HCT116 (cell line): ENCODE data around the gene CORO2A. TPM values are rescaled to one million over a fixed set of nuclear protein-coding genes. Genes with fewer than 3 reads are reported as not detected.

Experiments used
- ATAC-seq: fragments of 200-7000 bp; cut with Tn5 transposase; 2 replicates; pipeline ENCODE4 v1.9.1; 2020; ENCODE audit warnings: mild to moderate bottlenecking, moderate library complexity
- BruUV-seq: library from RNA; stranded (reverse); fragments of 400-500 nt; replicated peaks from 2 replicates; lab custom pipeline; 2021; lab: Mats Ljungman, UMichigan
- CTCF ChIA-PET: fragments of 300-600 bp; sonication (Branson Sonifier 250); formaldehyde crosslinking; loops from one replicate; lab custom pipeline; 2021; ENCODE audit warnings: antibody characterized with exemption; lab: Charles Lee
- POLR2A ChIA-PET: fragments of 300-600, 350-600 bp; sonication (Branson Sonifier 250); formaldehyde crosslinking; loops from one replicate; lab custom pipeline; 2021; ENCODE audit warnings: antibody characterized with exemption; lab: Charles Lee
- RAD21 ChIA-PET, 2 experiments: fragments of 300-600 bp; sonication (Branson Sonifier 250); formaldehyde crosslinking; loops; one replicate each; lab custom pipeline; 2023; ENCODE audit warnings: low total read pairs in 2 of 2; ENCODE audit not compliant: uncharacterized antibody in 2 of 2, unreplicated experiment in 2 of 2, low non-redundant PET in 1 of 2; lab: Charles Lee
- DNase-seq: peaks from one replicate; pipeline ENCODE4 v3.0.0-alpha.2; 2010; ENCODE audit warnings: low read depth, low spot score
- H2AFZ ChIP-seq: fragments of 200-600 bp; shearing (Covaris generic), sonication (generic); 2 replicates; pipeline ENCODE4 v1.6.1; 2017; ENCODE audit warnings: low read depth, mixed run types, mixed read lengths, antibody characterized with exemption, low read length; ENCODE audit not compliant: poor library complexity, severe bottlenecking
- H3K27ac ChIP-seq: 2 replicates; pipeline ENCODE4 v1.5.1; 2012; ENCODE audit warnings: low read depth, low read length
- H3K27me3 ChIP-seq: fragments of 200-600 bp; sonication (generic); 2 replicates; pipeline ENCODE4 v1.6.1; 2016; ENCODE audit warnings: mixed run types, low read length, mixed read lengths; ENCODE audit not compliant: insufficient read depth
- H3K36me3 ChIP-seq, 2 experiments: fragments of 200-500 bp in 1 of 2; fragments of 200-600 bp in 1 of 2; sonication (Bioruptor generic) in 1 of 2; sonication (generic) in 1 of 2; 2 replicates each; pipeline versions ENCODE4 v1.5.1 to v1.6.1; 2014 to 2016; ENCODE audit warnings: low read length in 2 of 2, inconsistent platforms in 1 of 2, mixed read lengths in 1 of 2, mixed run types in 1 of 2; ENCODE audit not compliant: insufficient read depth in 2 of 2, control insufficient read depth in 1 of 2
- H3K4me1 ChIP-seq, 2 experiments: fragments of 200-600 bp in 1 of 2; sonication (generic) in 1 of 2; 2 replicates each; pipeline versions ENCODE4 v1.5.1 to v1.6.1; 2012 to 2017; ENCODE audit warnings: low read length in 2 of 2, inconsistent platforms in 1 of 2, mild to moderate bottlenecking in 1 of 2, mixed read lengths in 1 of 2, mixed run types in 1 of 2, moderate library complexity in 1 of 2; ENCODE audit not compliant: insufficient read depth in 2 of 2, control insufficient read depth in 1 of 2
- H3K4me2 ChIP-seq: fragments of 200-600 bp; sonication (generic); 2 replicates; pipeline ENCODE4 v1.6.1; 2017; ENCODE audit warnings: mixed run types, low read length, mixed read lengths
- H3K4me3 ChIP-seq, 2 experiments: fragments of 200-600 bp in 1 of 2; sonication (generic) in 1 of 2; replicated peaks in 1 of 2; 2 replicates each; pipeline ENCODE4 v1.5.1; 2011 to 2016; ENCODE audit warnings: low read length in 2 of 2, control low read depth in 1 of 2, low read depth in 1 of 2, mild to moderate bottlenecking in 1 of 2, mixed read lengths in 1 of 2, mixed run types in 1 of 2
- H3K79me2 ChIP-seq: fragments of 200-600 bp; sonication (generic); 2 replicates; pipeline ENCODE4 v1.6.1; 2017; ENCODE audit warnings: mild to moderate bottlenecking, mixed run types, low read length, moderate library complexity, mixed read lengths; ENCODE audit not compliant: insufficient read depth
- H3K9ac ChIP-seq: fragments of 200-600 bp; sonication (generic); 2 replicates; pipeline ENCODE4 v1.6.1; 2016; ENCODE audit warnings: low read length, mixed read lengths
- H3K9me2 ChIP-seq: fragments of 200-600 bp; sonication (generic), shearing (Covaris generic); 2 replicates; pipeline ENCODE4 v1.6.1; 2017; ENCODE audit warnings: mixed run types, mild to moderate bottlenecking, moderate library complexity; ENCODE audit not compliant: insufficient read depth
- H3K9me3 ChIP-seq, 2 experiments: fragments of 200-500 bp in 1 of 2; fragments of 200-600 bp in 1 of 2; sonication (Bioruptor generic) in 1 of 2; sonication (generic) in 1 of 2; 2 replicates each; pipeline ENCODE4 v1.6.1; 2014 to 2017; ENCODE audit warnings: low read length in 2 of 2, mixed read lengths in 2 of 2, inconsistent platforms in 1 of 2, low read depth in 1 of 2, mild to moderate bottlenecking in 1 of 2, mixed run types in 1 of 2, moderate library complexity in 1 of 2; ENCODE audit not compliant: control insufficient read depth in 1 of 2, insufficient read depth in 1 of 2
- H4K20me1 ChIP-seq: fragments of 200-600 bp; sonication (generic), shearing (Covaris generic); 2 replicates; pipeline ENCODE4 v1.6.1; 2017; ENCODE audit warnings: mixed run types, mild to moderate bottlenecking, moderate library complexity; ENCODE audit not compliant: insufficient read depth
- CEBPB ChIP-seq: IDR thresholded peaks from 2 replicates; pipeline ENCODE4 v1.6.1; 2012; ENCODE audit warnings: low read depth
- MAX ChIP-seq: IDR thresholded peaks from 2 replicates; pipeline ENCODE4 v1.6.1; 2012
- YY1 ChIP-seq: IDR thresholded peaks from 2 replicates; pipeline ENCODE4 v1.6.1; 2011; ENCODE audit warnings: low read length, low read depth, moderate library complexity, mild to moderate bottlenecking; ENCODE audit not compliant: insufficient replicate concordance; ENCODE audit errors: extremely low read depth
- ZNF274 ChIP-seq: fragments of 200-500 bp; sonication (Bioruptor generic); IDR thresholded peaks from 2 replicates; pipeline ENCODE4 v1.6.1; 2014; ENCODE audit warnings: mild to moderate bottlenecking, low read depth, low read length, inconsistent platforms
- intact Hi-C: fragments of 100-400 bp; cut with micrococcal nuclease; formaldehyde crosslinking; loops from 2 replicates; pipeline ENCODE4 v1.10.0; 2022
- total RNA-seq: library from RNA; stranded (reverse); gene quantifications from one replicate; pipeline ENCODE4 v1.2.1, GENCODE V29; 2021; ENCODE audit not compliant: unreplicated experiment

Gene CORO2A
- total RNA-seq, 1 experiment from 2014 or later, result 5.7 TPM

GRCh38 chr9:98146101-98146991 lies 46.1 kb downstream of the CORO2A start:
- no peak overlapping the region for H3K27ac ChIP-seq
- no peak overlapping the region for H2AFZ ChIP-seq
- intact Hi-C loops, result loop anchor here (10.0 kb wide), 1 partner anchor 62 kb away; no protein-coding TSS in a partner anchor
- peaks cover 6 to 14% of the 10 kb centered on the region in 2 experiments; a peak in 3 of 4 replicates for H3K4me1 ChIP-seq
- ATAC-seq, result peak; percentile 73
- H3K9me3 ChIP-seq, result no peaks in the 10 kb centered on the region
- H4K20me1 ChIP-seq, result no peaks in the 10 kb centered on the region
- no peaks in the 10 kb centered on the region for H3K9me2 ChIP-seq
- H3K4me3 ChIP-seq, result no peak overlapping the region
- TF ChIP-seq YY1 (no peak), CEBPB (peak; percentile 97)
- TF ChIP-seq, all 23 proteins: peak for 1
- DNase-seq, result no peak
- H3K79me2 ChIP-seq, result no peaks in the 10 kb centered on the region
- H3K9ac ChIP-seq, result no peak overlapping the region
- peak overlapping the region; percentile 10; the same call in 1 of the 2 replicates for H3K4me2 ChIP-seq
- CTCF ChIA-PET, result no interaction called here
- RAD21 ChIA-PET, result no interaction called here
- no TSS peak for BruUV-seq
- no peaks in the 10 kb centered on the region for H3K36me3 ChIP-seq
- POLR2A ChIA-PET, result no interaction called here
- no peaks in the 10 kb centered on the region for H3K27me3 ChIP-seq

DNA sequence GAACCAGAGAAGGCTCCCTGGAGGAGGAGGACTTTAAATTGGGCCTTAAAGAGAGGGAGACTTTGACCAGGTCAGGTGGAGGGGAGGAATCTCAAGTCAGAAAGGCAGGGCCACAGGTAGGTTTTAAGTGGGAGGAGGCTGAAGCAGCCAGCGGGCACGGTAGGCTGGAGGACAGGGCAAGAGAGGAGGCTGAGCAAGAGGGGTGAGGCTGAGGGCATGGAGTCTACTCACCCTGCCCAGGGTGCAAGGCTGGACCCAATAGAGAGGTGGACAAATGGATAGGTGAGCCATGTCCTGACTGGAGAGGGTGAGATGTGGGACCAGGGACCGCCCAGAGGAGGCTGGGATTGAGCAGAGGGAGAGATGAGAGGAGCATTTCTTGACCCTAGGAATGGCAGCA lies 47.8 kb downstream of the CORO2A start:
- H3K27ac ChIP-seq, result no peak overlapping the region
- BruUV-seq, result no TSS peak
- no peaks in the 10 kb centered on the region for H4K20me1 ChIP-seq
- no peak overlapping the region for H3K4me2 ChIP-seq
- H3K27me3 ChIP-seq, result no peaks in the 10 kb centered on the region
- ChIA-PET RAD21 (no interaction called here), CTCF (no interaction called here)
- DNase-seq, result no peak
- H3K79me2 ChIP-seq, result no peaks in the 10 kb centered on the region
- H3K4me1 ChIP-seq, result peaks cover 6 to 14% of the 10 kb centered on the region in 2 experiments; a peak in 3 of 4 replicates
- H2AFZ ChIP-seq, result no peak overlapping the region
- TF ChIP-seq ZNF274 (no peak), MAX (no peak)
- TF ChIP-seq, all 23 proteins: peak for 0
- Histone ChIP-seq H3K9me3 (no peaks in the 10 kb centered on the region), H3K9me2 (no peaks in the 10 kb centered on the region), H3K36me3 (no peaks in the 10 kb centered on the region), H3K4me3 (no peak overlapping the region), H3K9ac (no peak overlapping the region)
- ATAC-seq, result no peak
- intact Hi-C loops, result loop anchor here (10.0 kb wide), 1 partner anchor 60 kb away; no protein-coding TSS in a partner anchor
- POLR2A ChIA-PET, result no interaction called here
